ENCODE results near the gene HELZ2.
A peak's percentile ranks its signal among the peaks of the same experiment; 100 is the strongest.

DNA sequence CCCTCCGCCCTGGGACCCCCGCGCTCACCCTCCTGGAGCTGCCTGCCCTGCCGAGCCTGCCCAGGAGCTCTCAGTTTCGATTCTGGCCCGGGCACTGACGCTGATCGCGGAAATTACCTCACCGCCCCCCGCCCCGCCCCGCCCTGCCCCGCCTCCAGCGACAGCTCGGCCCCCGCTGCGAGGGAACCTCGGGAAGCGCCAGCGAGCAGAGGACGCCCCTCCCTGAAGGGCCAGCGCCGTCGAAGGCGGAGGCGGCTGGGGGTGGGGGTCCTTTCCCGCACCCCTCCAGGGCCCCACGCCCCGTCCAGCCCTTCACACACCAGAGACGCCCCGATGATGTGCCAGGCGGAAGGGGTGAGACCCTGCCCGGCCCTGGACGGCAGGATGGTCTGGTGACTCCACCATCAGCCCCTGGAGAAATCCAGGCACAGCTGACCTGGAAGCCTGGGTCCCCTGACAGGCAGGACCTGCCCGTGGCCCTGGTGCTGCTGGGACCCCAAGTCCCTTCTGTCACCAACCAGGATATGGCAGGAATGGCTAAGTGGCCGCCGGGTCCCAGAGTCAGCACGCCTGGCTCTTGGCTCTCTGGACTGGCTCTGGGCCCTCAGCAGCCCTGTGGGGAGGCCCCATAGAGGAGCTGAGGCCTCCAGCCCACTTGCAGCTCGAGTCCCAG is at the start of gene HELZ2:
- TF ChIP-seq POLR2A (IDR thresholded peaks at IDR 0.05) (peak; percentile 44), POLR2AphosphoS5 (IDR thresholded peaks at IDR 0.05) (peak; percentile 48)
- TF ChIP-seq, protein P1, sequence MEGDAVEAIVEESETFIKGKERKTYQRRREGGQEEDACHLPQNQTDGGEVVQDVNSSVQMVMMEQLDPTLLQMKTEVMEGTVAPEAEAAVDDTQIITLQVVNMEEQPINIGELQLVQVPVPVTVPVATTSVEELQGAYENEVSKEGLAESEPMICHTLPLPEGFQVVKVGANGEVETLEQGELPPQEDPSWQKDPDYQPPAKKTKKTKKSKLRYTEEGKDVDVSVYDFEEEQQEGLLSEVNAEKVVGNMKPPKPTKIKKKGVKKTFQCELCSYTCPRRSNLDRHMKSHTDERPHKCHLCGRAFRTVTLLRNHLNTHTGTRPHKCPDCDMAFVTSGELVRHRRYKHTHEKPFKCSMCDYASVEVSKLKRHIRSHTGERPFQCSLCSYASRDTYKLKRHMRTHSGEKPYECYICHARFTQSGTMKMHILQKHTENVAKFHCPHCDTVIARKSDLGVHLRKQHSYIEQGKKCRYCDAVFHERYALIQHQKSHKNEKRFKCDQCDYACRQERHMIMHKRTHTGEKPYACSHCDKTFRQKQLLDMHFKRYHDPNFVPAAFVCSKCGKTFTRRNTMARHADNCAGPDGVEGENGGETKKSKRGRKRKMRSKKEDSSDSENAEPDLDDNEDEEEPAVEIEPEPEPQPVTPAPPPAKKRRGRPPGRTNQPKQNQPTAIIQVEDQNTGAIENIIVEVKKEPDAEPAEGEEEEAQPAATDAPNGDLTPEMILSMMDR (IDR thresholded peaks at IDR 0.05) = no peak
